GDM1 (cell line): ENCODE results near the gene LHFPL3.
"Not testable (repeated sequence)": the region's sequence is repeated elsewhere in the genome, so short reads cannot be mapped to it uniquely, and the experiment has no call there.

Experiments
- DNase-seq: peaks from one replicate; lab custom pipeline; 2025; lab: John Stamatoyannopoulos, UW

LHFPL3 gene

DNA sequence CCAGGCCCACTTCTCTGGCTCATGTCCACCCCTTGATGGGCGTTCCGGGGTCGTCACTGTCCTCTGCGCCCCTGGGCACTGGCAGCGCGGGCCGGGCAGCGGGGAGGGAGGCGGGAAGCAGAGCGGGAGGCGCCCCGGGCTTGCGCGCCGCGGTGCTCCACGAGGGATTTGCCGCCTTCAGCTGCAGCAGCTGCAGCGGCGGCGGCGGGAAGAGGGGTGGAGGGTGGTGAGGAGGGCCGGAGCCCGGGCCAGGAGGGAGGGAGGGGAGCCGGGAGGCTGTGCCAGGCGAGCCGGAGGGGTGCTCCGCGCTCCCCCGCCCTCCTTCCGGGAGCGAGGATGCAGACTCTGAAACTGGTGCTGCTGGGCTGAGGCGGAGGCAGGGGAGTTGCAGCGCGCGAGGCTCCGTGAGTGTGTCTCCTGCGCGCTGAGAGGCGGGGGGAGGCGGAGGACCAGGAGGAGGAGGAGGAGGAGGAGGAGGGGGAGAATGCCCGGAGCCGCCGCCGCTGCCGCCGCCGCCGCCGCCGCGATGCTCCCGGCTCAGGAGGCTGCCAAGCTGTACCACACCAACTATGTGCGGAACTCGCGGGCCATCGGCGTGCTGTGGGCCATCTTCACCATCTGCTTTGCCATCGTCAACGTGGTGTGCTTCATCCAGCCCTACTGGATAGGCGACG lies at the start of gene LHFPL3:
TSS of gene LHFPL3 (plus strand) at position 308 of the 674 bp plus-strand sequence.
- no peak for DNase-seq

DNA sequence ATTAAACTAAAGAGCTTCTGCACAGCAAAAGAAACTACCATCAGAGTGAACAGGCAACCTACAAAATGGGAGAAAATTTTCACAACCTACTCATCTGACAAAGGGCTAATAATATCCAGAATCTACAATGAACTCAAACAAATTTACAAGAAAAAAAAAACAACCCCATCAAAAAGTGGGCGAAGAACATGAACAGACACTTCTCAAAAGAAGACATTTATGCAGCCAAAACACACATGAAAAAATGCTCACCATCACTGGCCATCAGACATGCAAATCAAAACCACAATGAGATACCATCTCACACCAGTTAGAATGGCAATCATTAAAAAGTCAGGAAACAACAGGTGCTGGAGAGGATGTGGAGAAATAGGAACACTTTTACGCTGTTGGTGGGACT lies 46.7 kb upstream of the LHFPL3 start:
- DNase-seq = not testable (repeated sequence)

DNA sequence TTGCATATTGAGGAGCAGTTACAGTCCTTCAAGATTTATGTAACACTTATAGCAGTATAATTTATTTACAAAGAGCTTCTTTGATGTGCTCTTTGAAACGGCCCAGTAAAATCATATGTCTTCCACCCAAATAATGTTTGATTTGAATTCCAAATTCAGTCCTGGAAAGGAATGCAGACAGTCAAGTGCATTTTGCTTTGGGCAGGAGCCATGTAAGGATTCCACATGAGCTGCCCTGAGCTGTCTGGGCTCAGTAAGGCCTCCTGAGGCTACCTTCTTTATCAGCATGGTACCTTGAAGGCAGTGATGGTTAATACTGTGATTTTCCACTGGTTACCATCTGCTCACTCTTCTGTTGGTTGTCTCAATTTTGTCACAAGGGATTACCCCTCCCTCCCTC lies 41.6 kb upstream of the LHFPL3 start:
- DNase-seq = no peak

DNA sequence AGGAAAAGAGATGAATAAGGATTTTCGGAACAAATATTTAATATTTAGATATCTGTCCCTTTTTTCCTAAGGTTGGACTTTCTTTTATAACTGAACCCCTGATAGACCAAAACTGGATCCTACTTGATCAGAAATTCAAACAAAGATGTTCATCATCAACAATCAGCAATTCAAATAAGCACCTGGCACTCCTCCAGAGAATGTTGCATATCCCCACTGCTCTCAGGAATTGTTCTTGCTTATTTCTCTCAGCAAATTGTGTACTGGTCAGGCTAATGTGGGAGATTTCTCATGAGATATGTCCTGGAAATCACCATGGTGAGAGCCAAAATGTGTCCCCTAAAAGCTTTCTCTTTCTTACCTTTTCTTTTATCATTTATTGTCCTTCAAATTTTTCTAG lies 40.3 kb upstream of the LHFPL3 start:
- no peak for DNase-seq

DNA sequence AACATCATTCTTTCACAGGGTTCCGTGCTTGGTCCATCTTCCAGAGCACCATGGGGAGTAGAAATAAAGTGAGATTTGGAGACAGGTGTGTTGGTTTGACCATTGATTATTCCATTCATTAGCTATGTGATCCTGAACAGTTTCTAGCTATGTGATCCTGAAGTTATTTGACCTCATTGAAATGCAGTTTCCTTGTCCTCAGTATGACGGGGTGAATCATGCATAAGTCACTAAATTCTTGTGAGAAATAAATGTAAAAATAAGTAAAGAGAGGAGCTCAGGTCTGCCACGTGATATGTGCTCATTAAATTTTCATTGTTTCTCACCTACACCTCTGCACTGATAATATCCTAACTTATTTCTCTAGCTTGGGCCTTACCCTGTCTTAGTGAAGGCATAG lies 34.1 kb upstream of the LHFPL3 start:
- DNase-seq = no peak

DNA sequence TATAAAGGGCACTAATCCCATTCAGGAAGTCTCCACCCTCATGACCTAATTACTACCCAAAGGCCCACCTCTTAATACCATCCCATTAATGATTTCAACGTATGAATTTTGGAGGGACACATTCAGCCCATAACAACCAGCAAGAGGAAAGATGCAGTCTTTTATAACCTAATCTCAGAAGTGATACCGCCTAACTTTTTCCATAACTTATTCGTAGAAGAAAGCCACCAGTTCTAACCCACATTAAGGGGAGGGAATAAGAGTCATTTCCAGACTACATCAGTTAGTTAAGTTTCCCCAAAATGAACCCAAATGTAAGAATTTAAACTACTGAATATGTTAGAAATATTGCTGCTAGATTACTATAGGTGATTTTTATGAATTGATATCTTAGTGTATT lies 32.1 kb upstream of the LHFPL3 start:
- DNase-seq = no peak

DNA sequence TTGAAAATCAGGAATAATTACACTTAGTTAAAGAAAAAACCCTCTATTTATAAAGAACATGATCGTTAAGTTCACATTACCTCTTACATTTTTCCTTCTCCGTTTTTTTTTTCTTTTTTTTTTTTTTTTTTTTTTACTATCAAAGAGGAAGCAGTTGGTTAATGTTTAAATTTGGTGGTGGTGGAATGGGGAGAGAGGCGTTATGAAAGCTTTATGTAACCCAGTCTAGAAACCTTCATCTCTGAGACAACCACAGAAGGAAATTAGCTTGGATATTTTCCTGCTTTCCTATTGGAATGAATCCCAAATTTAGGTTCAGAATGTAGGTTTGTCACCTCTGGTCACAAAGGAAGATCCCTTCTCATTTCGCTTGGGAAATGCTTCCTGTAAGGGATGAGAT lies 31.5 kb upstream of the LHFPL3 start:
- no peak for DNase-seq

DNA sequence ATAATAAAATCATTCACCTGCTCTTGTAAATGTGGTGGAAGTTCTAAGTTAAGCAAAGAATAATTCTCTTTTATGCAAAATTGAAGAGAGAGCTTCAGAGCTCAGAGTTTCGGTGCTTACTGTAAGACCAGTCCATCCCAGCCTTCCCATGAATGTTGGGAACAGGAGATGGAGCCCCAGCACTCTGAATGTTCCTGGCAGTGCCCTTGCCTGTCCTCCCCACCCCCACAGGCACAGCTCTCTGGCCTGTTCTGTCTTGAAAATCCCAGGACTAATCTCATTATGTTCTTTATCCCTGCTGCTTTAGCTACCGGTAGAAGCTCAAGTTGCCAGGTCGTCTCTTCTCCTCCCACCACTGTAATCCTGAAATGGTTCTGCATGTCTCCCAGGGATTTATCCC lies 29.1 kb upstream of the LHFPL3 start:
- DNase-seq = no peak

DNA sequence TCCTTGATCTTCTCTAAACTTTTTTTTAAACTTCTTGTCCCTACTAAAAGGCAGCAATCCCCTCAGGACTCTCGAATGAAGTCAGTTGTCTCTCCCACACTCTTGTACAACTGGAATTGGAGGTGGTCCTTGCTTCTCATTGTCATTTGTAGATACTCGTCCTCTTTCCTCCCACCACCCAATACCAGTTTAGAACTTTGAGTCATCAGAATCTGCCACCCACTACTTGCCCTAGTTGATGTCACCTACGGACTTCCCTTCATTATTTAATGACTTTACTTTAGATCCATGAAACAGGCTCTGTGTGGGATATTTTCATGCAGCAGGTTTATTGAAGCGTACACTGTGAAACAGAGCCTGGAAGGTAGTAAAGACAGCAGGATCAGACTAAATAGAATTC lies 28.6 kb upstream of the LHFPL3 start:
- DNase-seq = no peak

DNA sequence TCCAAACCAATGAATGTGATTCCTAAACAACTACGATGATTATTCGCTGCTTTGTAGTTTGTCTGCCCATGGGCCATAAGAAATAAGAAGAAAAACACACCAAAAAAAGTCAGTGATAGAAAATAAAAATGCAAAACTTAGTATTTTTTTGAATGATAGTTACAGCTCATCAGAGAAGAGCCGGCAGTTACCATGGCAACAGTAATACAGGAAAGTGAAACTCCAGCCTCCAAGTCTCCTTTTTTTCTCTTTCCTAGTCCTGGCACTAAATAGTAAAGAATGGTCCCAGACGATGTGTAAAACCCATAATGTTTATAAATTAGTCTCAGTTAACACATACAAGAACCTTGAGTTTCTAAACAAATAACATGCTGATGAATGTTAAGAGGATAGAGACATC lies 21.6 kb upstream of the LHFPL3 start:
- no peak for DNase-seq

DNA sequence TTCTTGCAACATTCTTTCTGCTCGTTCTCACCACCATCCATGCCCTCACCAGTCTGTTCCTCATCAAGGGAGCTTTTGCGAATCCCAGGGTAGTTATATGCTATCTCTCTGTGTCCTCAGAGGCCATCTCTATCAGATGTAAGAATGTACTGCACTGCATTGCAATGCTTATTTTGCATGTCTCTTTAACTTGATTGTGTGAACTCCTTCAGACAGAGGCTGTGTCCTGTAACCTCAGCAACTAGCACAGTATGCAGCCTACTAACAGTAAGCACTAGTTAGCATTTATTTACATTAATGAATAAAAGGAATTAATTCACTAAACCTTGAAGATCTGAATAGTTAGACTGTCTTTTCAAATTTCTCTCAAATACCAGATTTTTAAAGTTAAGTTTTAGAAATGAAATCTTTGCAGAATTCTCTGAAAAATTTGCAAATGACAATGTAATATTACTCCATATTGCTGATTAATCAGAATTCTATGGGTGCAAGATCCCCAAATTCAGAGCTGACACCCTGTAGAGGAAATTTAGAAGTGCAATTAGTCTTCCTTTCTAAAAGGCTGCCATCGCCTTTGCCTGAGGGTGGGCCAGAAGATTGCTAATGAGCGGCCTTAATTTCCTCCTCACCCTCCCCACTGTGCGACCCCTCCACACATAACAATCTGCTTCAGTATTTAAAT lies 10.3 kb upstream of the LHFPL3 start:
- DNase-seq = no peak

DNA sequence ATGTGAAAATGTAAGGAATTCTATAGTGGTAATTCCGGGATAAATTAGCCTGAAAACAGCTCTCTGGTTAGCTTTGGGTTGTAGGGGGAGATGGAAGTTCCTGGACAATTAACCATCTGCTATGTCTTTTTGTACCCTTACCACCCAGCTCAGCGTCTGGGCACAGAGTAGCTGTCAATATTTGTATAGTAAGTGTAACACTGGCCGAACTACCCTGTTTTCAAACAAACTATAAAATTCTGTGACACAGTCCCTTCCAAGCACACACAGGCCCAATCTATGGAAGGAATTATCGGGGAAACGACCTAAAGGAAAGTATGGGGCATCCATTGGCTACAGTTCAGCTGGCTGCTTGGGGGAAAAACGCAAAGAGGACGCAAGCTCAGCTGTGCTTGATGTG lies 869 bp upstream of the LHFPL3 start:
- DNase-seq = no peak

DNA sequence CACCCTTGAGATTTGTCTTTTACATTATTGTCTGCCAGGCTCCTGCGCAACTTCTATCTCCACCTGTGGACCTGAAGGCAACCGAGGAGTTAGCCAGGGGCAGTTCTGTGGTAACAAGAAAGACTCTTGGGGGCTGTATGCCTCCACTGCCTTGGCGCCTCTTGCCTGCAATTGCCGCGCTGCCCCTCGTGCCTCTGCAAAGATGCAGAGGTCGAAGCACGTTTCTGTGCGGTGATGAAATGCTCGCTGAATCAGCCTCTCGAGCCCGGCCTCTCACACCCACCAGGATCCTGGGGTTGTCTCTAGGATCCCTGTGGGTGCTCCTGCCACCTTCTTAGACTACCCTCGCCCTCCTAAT lies 486 bp upstream of the LHFPL3 start:
- no peak for DNase-seq

DNA sequence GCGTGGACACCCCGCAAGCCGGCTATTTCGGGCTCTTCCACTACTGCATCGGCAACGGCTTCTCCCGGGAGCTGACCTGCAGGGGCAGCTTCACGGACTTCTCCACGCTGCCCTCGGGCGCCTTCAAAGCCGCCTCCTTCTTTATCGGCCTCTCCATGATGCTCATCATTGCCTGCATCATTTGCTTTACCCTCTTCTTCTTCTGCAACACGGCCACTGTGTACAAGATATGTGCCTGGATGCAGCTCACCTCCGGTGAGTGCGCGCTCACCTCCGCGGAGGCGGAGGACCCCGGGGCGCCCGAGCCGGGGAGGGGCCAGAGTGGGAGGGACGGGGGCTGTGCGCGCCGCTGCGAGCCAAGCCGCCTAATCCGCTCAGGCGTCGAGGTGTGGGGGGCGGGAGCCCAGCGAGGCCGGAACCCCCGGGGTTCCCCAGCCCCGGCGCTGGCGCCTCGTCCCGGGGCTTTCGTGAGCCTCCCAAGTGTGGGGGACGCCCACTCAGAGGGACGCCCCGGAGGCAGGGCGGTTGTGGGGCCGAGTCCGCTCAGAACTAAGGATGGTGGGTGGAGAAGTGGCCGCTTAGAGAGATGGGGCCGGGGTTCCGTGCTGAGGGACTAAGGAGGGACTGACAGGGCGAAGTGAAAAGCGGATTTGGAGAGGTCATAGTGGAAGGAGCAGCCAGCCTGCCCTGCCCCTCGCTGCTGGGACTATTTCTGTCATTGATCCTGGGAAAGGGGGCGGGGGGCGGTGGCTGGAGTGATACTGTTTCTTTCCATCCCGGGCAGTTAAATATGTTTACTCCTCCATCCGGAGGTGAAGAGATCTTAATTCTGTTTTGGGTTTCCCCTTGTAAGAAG lies 795 bp downstream of the LHFPL3 start:
- no peak for DNase-seq

DNA sequence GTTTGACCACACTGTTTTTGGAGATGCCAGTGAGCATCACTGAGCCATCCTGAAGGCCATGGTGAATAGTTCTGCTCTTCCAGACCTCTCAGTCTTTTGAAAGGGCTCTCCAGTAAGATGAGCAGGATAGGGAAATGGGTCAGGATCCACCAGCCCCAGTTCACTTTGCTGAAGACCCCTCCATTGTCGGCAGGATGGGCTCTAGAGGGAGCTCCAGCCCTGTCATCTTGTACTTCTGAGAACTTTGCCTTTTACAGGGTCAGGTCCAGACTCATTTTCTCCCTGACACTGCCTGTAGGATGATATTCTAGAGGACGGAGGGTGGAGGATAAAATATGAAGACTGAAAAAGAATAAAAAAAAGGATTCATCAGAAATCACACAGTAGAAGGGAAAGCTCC lies 13.1 kb downstream of the LHFPL3 start:
- DNase-seq = no peak

DNA sequence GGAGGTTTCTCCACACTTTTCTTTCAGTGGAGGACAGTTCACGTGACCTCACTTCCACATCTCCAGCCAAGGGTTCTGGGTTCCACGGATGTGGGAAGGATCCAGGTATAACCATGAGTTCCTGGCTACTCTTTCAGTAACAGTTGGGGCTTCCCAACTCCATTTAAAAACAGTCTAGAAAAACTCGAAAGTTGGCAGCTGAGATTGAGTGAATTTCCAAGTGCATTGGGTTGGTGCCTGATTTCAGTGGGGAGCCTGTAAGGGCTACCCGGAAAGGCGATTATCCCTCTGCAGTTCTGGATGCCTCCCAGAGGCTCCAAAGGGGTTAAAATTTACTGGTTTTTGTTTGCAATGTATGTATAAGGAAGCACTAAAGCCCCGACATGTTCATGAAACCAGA lies 24.3 kb downstream of the LHFPL3 start:
- no peak for DNase-seq

DNA sequence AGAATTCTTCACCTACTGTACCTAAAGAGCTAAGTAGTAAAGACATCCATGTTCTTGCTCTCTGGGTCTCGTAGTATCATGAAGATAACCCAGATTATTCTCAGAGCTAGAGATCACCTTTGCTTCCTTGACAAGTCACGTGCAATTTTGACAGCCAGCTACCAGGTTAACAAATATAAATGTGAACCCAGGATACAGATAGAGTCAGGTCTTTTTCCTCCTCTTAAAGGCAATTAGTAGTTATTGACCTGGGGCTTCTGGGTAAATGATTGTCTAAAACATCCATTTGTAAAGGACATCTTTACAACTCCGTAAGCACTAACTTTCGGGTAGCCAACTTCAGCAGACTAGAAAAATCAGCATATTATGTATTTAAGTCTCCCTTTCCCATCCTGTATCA lies 28.8 kb downstream of the LHFPL3 start:
- DNase-seq = no peak

DNA sequence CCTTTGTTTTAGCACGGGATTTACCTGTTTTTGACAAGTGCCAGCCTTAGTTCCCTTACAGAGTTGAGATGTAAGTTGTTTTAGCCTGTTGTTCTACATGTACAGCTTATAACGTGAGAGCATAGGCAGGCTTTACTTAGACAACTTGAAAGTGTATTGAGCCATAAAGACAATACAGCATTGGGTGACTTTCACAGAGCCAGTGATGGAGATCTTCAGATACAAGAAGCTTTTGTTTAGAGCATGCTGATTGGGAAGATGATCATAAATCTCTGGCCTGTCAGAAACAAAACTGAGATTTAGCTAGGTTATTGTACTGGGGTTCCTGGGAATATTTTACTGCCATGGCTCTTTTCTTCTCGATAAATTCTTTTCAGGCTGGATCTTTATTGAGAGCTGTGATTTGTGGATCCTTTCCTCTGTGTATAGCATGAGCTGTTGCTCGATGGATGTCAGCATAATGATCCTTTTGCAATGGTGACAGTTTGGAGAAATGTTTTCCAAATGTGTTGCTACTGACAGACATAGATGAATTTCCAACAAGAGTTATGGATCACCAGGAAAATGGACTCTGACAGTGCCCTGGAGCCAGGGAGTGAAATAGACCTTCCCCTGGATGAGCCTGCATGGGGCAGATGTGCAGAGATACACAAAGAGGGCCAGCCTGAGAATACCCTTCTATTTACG lies 30.2 kb downstream of the LHFPL3 start:
- no peak for DNase-seq

DNA sequence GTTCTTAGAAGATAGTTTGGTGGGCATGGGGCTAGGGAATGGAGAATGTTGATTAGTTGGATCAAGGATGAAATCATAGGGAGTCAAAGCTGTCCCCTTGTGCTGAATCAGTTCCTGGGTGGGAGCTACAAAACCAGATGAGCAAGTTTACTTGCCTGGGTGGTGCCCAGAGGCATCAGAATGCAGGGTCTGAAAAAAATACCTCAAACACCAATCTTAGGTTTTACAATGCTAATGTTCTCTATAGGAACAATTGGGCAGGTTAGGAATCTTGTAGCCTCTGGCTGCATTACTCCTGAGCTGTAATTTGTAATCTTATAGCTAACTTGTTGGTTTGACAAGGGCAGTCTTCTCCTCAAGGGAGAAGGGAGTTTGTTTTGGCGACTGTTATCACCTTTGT lies 34.4 kb downstream of the LHFPL3 start:
- DNase-seq = no peak

DNA sequence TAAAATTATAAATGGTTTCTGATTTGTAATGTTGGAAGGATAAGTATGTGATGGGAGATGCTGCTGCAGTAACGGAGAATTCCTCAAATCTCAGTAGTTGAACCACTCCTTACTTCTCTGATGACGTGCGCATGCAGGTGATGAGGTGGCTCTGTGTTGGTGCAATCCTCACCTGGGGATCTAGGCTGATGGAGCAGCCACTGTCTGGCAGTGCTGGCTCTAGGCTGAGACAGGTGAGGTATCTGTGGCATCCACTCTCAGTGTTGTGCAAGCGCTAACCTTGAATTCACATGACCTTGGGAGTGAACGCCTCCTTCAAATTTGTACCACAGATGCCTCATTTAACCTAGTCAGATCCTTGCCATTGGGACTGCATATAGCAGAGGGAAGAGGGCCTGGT lies 35.0 kb downstream of the LHFPL3 start:
- no peak for DNase-seq

DNA sequence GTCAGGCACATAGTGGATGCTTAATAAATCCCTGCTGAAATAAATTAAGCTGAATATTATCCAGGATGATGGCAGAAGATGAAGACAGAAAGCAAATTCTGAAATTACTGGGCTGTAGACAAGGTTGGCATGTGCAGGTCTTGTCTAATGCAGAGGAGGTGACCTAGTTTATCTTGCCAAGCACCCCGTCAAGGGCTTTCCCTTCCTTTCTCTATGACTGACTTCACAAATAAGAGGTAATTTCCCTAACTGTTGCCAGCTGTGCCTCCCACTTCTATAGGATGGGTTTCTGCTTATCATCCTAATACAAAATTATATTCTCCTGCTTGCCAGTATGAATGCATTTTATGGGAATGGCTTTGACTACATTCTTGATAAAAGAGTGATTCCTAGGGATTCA lies 38.0 kb downstream of the LHFPL3 start:
- no peak for DNase-seq

DNA sequence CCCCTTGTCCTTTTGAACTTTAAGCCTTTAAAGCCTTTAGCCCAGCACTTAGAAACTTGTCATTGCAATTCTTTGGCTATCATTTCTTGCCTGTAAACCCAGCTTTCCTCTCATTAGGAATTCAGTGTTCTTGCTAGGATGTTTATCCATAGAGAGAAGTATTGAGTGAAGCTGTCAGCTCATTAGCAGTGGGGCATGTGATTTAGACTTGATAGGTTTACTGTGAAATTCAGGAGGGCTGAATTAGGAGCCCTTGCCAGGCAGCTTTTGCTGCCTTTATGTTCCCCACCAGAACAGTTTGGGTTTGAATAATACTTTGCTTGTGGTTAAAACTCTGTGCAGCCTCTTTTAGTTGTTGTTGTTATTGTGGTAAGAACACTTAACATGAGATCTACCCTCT lies 39.5 kb downstream of the LHFPL3 start:
- DNase-seq = no peak
